GM20431 (cell line): ENCODE results near the gene TMEM135.
"Not testable (repeated sequence)": the region's sequence is repeated elsewhere in the genome, so short reads cannot be mapped to it uniquely, and the experiment has no call there.

Experiments
- in situ Hi-C: fragments of 300-500 bp; cut with MseI, MboI; formaldehyde crosslinking; loops from one replicate; pipeline ENCODE4 v1.15.0; 2020; ENCODE audit warnings: low sequenced_read_pairs; ENCODE audit not compliant: unreplicated experiment

Gene TMEM135

GRCh38 chr11:87187076-87187475 is 149.3 kb downstream of the TMEM135 start:
- in situ Hi-C loops: no loop called here

GRCh38 chr11:87187930-87188329 is 150.2 kb downstream of the TMEM135 start:
- in situ Hi-C loops: no loop called here

- in situ Hi-C loops: not testable (repeated sequence)
Observed at GRCh38 chr11:87188396-87188795, 150.7 kb downstream of the TMEM135 start.

- in situ Hi-C loops: not testable (repeated sequence)
Observed at GRCh38 chr11:87188921-87189320, 151.2 kb downstream of the TMEM135 start.

GRCh38 chr11:87190071-87190470 is 152.3 kb downstream of the TMEM135 start:
- in situ Hi-C loops: no loop called here

GRCh38 chr11:87193756-87194470 is 156.2 kb downstream of the TMEM135 start:
- in situ Hi-C loops: no loop called here

GRCh38 chr11:87194985-87195820 is 157.5 kb downstream of the TMEM135 start:
- in situ Hi-C loops: no loop called here

- in situ Hi-C loops: no loop called here
Observed at GRCh38 chr11:87198266-87198881, 160.6 kb downstream of the TMEM135 start.

GRCh38 chr11:87201376-87201775 is 163.6 kb downstream of the TMEM135 start:
- in situ Hi-C loops: no loop called here

GRCh38 chr11:87203907-87204602 is 166.3 kb downstream of the TMEM135 start:
- in situ Hi-C loops: no loop called here

GRCh38 chr11:87212891-87213290 is 175.2 kb downstream of the TMEM135 start:
- in situ Hi-C loops: no loop called here

GRCh38 chr11:87213444-87213843 is 175.7 kb downstream of the TMEM135 start:
- in situ Hi-C loops: no loop called here

- in situ Hi-C loops: no loop called here
Observed at GRCh38 chr11:87215236-87215635, 177.5 kb downstream of the TMEM135 start.

GRCh38 chr11:87219266-87219665 is 181.5 kb downstream of the TMEM135 start:
- in situ Hi-C loops: no loop called here

GRCh38 chr11:87223816-87224215 is 186.1 kb downstream of the TMEM135 start:
- in situ Hi-C loops: no loop called here

GRCh38 chr11:87224486-87224885 is 186.8 kb downstream of the TMEM135 start:
- in situ Hi-C loops: no loop called here

GRCh38 chr11:87228820-87229219 is 191.1 kb downstream of the TMEM135 start:
- in situ Hi-C loops: no loop called here

GRCh38 chr11:87230995-87231394 is 193.3 kb downstream of the TMEM135 start:
- in situ Hi-C loops: no loop called here

- in situ Hi-C loops: no loop called here
Observed at GRCh38 chr11:87232320-87232719, 194.6 kb downstream of the TMEM135 start.

- in situ Hi-C loops: no loop called here
Observed at GRCh38 chr11:87235366-87235765, 197.6 kb downstream of the TMEM135 start.
